H1 (cell line): ENCODE data around the gene TP53I13. TPM values are rescaled to one million over a fixed set of nuclear protein-coding genes. Genes with fewer than 3 reads are reported as not detected.

ENCODE experiments used
- ASH2L ChIP-seq: fragments of 200-600, 300-600 bp; sonication (generic); IDR thresholded peaks from one replicate; pipeline ENCODE4 v1.7.1; 2017; ENCODE audit warnings: low read length
- CBX5 ChIP-seq: fragments of 300-800, 300-1000 bp; sonication (generic); IDR thresholded peaks from 2 replicates; pipeline ENCODE4 v1.7.1; 2016; ENCODE audit warnings: antibody characterized with exemption, low read length, low read depth
- CHD1 ChIP-seq: IDR thresholded peaks from 2 replicates; pipeline ENCODE4 v1.6.1; 2012; ENCODE audit warnings: low read depth, low read length, improper control_type of control experiment
- CREB1 ChIP-seq: IDR thresholded peaks from 2 replicates; pipeline ENCODE4 v1.6.1; 2012; ENCODE audit warnings: inconsistent platforms
- EGR1 ChIP-seq: IDR thresholded peaks from 2 replicates; pipeline ENCODE4 v1.6.1; 2011; ENCODE audit warnings: low read depth, low read length, borderline replicate concordance
- EP300 ChIP-seq, 2 experiments: IDR thresholded peaks; 1 replicate in 1 of 2; 2 replicates in 1 of 2; pipeline ENCODE4 v1.6.1; 2011 to 2012; ENCODE audit warnings: low read depth in 2 of 2, low read length in 2 of 2, mild to moderate bottlenecking in 2 of 2, borderline replicate concordance in 1 of 2, inconsistent platforms in 1 of 2, moderate library complexity in 1 of 2
- GTF2F1 ChIP-seq: IDR thresholded peaks from 2 replicates; pipeline ENCODE4 v1.6.1; 2012; ENCODE audit warnings: low read depth, low read length, improper control_type of control experiment, borderline replicate concordance
- KDM5A ChIP-seq: fragments of 200-600 bp; IDR thresholded peaks from 2 replicates; pipeline ENCODE4 v1.7.1; 2012; ENCODE audit warnings: mild to moderate bottlenecking, low read length, inconsistent platforms, mixed read lengths
- NRF1 ChIP-seq: IDR thresholded peaks from 2 replicates; pipeline ENCODE4 v1.6.1; 2011; ENCODE audit warnings: mild to moderate bottlenecking, low read depth, low read length, improper control_type of control experiment
- PHF8 ChIP-seq: fragments of 200-600 bp; sonication (generic); conservative IDR thresholded peaks from 2 replicates; pipeline ENCODE4 v1.7.1; 2012; ENCODE audit warnings: low read depth, mild to moderate bottlenecking, inconsistent platforms, low read length, moderate library complexity
- POLR2A ChIP-seq, 2 experiments: IDR thresholded peaks; 1 replicate in 1 of 2; 2 replicates in 1 of 2; pipeline ENCODE4 v1.6.1; 2011; ENCODE audit warnings: low read depth in 2 of 2, low read length in 2 of 2, mild to moderate bottlenecking in 2 of 2; ENCODE audit errors: control extremely low read depth in 1 of 2
- POLR2AphosphoS5 ChIP-seq: IDR thresholded peaks from 2 replicates; pipeline ENCODE4 v1.6.1; 2011; ENCODE audit warnings: low read depth, low read length
- RBBP5 ChIP-seq: IDR thresholded peaks from 2 replicates; pipeline ENCODE4 v1.7.1; 2012; ENCODE audit warnings: low read depth, mild to moderate bottlenecking, inconsistent platforms, low read length, moderate library complexity, borderline replicate concordance
- SIN3A ChIP-seq, 2 experiments: IDR thresholded peaks in 1 of 2; conservative IDR thresholded peaks in 1 of 2; 2 replicates each; pipeline ENCODE4 v1.6.1; 2011 to 2012; ENCODE audit warnings: low read length in 2 of 2, improper control_type of control experiment in 1 of 2, low read depth in 1 of 2, mild to moderate bottlenecking in 1 of 2
- SIX5 ChIP-seq: IDR thresholded peaks from 2 replicates; pipeline ENCODE4 v1.6.1; 2011; ENCODE audit warnings: mild to moderate bottlenecking, low read depth, low read length
- SP2 ChIP-seq: IDR thresholded peaks from 2 replicates; pipeline ENCODE4 v1.6.1; 2012; ENCODE audit warnings: mild to moderate bottlenecking, low read length, inconsistent platforms
- SRF ChIP-seq: IDR thresholded peaks from 2 replicates; pipeline ENCODE4 v1.6.1; 2011; ENCODE audit warnings: mild to moderate bottlenecking, low read depth, low read length, moderate library complexity
- TBP ChIP-seq: IDR thresholded peaks from 2 replicates; pipeline ENCODE4 v1.6.1; 2011; ENCODE audit warnings: low read depth, low read length, improper control_type of control experiment
- ZNF274 ChIP-seq: IDR thresholded peaks from 2 replicates; pipeline ENCODE4 v1.7.0; 2012; ENCODE audit warnings: low read length, borderline replicate concordance; ENCODE audit errors: extremely low read depth
- polyA plus RNA-seq, 7 experiments: library from polyadenylated mRNA; depleted of rRNA in 3 of 7; stranded (reverse) in 5 of 7; unstranded in 2 of 7; fragments of >200 nt in 5 of 7; fragments of 200-250 nt in 2 of 7; gene quantifications; 1 replicate in 5 of 7; 2 replicates in 1 of 7; 4 replicates in 1 of 7; pipeline versions ENCODE4 v1.2.1 to v1.2.3, GENCODE V29; 2011 to 2013; ENCODE audit warnings: missing spikeins in 2 of 7, mixed read lengths in 2 of 7
- total RNA-seq: library from RNA; stranded (reverse); fragmentation: NEBNext Ultra II Directional; extraction: Animal tissue kit (Norgen Biotek cat#: 25700); gene quantifications from 2 replicates; pipeline ENCODE4 v1.2.1, GENCODE V29; 2021
- TF ChIP-seq, protein P1 (sequence below): IDR thresholded peaks from 2 replicates; pipeline ENCODE4 v1.6.1; 2012; ENCODE audit warnings: low read length, inconsistent platforms

TP53I13 gene
- total and polyA plus RNA-seq, 2 of the 8 experiments (the other 6 are each of a cell fraction or from before 2014, with no cell fraction given): 22.4 to 35.7 TPM

- TF ChIP-seq, protein P1, sequence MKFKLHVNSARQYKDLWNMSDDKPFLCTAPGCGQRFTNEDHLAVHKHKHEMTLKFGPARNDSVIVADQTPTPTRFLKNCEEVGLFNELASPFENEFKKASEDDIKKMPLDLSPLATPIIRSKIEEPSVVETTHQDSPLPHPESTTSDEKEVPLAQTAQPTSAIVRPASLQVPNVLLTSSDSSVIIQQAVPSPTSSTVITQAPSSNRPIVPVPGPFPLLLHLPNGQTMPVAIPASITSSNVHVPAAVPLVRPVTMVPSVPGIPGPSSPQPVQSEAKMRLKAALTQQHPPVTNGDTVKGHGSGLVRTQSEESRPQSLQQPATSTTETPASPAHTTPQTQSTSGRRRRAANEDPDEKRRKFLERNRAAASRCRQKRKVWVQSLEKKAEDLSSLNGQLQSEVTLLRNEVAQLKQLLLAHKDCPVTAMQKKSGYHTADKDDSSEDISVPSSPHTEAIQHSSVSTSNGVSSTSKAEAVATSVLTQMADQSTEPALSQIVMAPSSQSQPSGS: no peak
- TF ChIP-seq NRF1 (no peak), CBX5 (no peak), GTF2F1 (no peak), EGR1 (no peak), CHD1 (no peak), PHF8 (no peak), RBBP5 (no peak), SIX5 (no peak), POLR2A (IDR thresholded peaks at IDR 0.05; ENCODE audit: control extremely low read depth in 1 of 2, low read depth in 2 of 2, low read length in 2 of 2) (no peak), SIN3A (conservative IDR thresholded peaks at IDR 0.05 in 1 of 2, IDR thresholded peaks at IDR 0.05 in 1 of 2; ENCODE audit: low read depth in 1 of 2, low read length in 2 of 2) (no peak), SP2 (no peak), EP300 (IDR thresholded peaks at IDR 0.05; ENCODE audit: borderline replicate concordance in 1 of 2, low read depth in 2 of 2, low read length in 2 of 2) (no peak), CREB1 (no peak), ASH2L (peak; percentile 35), POLR2AphosphoS5 (no peak), ZNF274 (no peak), SRF (no peak), TBP (0 out of 2 replicates have a peak, but pooled peaks have one; percentile 27), KDM5A (no peak)
These were observed 20.3 kb downstream of the TP53I13 start (continued) for GRCh38 chr17:29588562-29589411.
